Activated T-cell treated with anti-CD3 and anti-CD28 coated beads, Interleukin-2, amount 50 U/mL, for 1 hour (primary cell): ENCODE results near the gene GATA3.

ENCODE experiments used
- DNase-seq: peaks from one replicate; pipeline ENCODE4 v3.0.0-alpha.2; 2020

The GATA3 gene

GRCh38 chr10:8102708-8103401 lies 48.4 kb downstream of the GATA3 start:
- DNase-seq, result no peak

DNA sequence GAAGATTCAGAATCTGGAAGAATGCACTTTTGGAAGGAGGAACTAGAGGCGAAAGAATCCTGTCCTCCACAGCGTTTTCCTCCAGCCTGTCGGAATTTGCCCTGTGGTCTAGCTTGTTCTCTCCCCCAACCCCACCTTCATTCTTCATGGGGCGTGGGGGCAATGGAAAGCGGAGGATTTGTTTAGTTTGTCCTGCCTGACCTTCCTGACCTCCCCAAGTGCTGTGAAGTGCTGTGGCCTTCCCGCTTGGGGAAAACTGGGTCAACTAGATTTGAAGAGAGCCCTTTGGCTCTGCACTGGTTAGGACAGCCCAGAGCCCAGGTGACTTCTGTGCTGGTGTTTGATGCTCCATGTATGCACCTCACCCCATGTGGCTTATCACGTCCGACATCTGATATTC lies 49.1 kb downstream of the GATA3 start:
- no peak for DNase-seq

DNA sequence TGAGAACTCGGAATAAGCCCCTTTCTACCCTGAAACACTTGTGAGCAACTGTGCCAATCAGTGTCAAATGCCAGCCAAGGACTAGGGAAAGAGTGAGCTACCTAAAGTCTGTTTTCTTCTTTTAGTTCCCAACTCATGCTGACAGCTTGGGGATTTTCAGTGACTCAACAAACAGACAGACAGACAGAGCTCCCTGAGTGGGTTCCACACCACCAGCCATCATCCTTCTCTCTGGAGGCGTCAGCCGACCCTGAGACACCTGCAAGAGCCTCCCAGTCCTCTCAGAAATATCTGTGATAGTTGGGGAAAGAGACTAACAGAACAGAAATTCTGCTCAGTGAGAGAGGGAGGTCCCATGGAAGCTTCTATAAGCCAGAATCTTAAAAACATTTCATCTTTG lies 49.5 kb downstream of the GATA3 start:
- no peak for DNase-seq

GRCh38 chr10:8104721-8105120 lies 50.2 kb downstream of the GATA3 start:
- DNase-seq, result no peak

GRCh38 chr10:8105932-8106331 lies 51.4 kb downstream of the GATA3 start:
- DNase-seq, result no peak

DNA sequence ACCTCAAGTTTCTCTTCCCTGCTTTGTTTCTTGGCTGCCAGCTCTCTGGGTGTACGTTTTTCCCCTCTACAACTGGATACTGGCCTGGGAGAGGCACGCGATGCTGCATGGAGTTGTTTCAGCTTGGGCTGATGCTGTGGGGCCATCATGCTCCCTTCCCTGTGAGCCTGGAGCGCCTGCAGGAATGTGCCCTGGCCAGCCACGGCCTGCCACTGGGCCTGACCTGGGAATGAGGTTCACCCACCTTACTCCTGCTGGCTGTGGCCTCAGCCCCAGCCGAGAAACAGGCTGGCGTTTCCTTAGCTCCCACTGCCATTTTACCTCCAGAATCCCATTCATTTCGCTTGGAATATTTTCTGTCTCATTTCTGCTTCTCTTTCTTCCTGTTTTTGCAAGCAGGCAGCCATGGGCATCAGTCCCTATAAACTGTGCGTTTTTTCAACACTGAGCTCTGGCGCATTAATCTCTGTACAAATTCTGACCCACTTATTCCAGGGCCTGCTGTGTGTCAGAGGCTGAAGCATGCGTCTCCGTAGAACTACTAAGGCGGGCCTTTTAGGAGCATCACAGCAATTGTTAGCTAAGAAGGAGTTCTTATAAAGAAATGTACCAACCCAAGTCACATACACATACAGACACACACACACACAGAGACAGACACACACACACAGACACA lies 57.9 kb downstream of the GATA3 start:
- DNase-seq, result no peak

GRCh38 chr10:8112942-8113442 lies 58.5 kb downstream of the GATA3 start:
- DNase-seq, result no peak

- no peak for DNase-seq
Observed at GRCh38 chr10:8113616-8114015, 59.1 kb downstream of the GATA3 start.

GRCh38 chr10:8114741-8115617 lies 60.5 kb downstream of the GATA3 start:
- no peak for DNase-seq

DNA sequence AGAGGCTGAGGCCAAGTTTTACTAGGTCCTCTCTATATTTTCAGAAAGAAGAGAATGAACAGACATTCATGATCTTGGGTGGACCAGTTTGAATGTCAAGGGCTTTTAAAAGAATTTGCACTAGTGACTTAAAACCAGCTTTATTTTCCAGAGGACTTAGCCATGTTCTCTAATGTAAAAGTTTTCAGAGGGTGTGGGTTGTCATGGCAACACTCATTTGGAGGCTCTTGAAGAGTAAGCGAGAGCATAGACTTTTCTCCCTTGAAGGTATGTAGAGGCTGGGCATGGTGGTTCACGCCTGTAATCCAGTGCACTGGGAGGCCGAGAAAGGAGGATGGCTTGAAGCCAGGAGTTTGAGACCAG lies 61.1 kb downstream of the GATA3 start:
- DNase-seq, result no peak

- DNase-seq, result no peak
Observed at GRCh38 chr10:8116474-8116873, 62.0 kb downstream of the GATA3 start.

GRCh38 chr10:8116926-8117493 lies 62.5 kb downstream of the GATA3 start:
- DNase-seq, result no peak

DNA sequence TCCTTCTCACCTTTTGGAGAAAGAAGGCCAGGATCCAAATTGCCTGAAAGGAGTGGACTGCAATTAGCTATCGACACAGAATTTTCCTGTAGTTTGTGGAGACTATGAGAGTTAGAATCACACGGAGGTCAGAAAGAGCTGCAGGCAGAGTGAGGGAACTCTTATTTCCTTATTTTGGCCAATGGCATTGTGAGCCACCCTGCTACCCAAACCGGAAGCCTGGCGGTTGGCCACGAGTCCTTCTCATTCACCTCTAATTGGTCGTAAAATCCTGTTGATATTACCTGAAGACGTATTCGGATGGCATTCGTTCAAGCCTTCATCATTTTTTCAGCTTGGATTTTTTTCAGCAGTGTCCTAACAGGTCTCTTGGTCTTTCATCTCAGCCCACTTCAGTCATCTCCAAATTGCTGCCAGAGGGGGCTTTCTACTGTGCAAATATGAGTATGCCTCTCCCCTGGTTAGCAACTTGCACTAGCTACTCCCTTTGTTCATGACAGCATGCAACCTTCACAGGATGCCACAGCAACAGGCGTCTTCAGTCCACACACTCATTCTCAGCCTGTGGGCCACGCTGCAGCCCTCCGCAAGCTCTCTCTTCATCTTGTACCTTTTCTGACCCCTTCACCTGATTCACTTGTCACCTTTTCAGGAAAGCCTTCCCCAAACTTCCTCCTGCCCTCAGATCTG lies 66.9 kb downstream of the GATA3 start:
- DNase-seq, result no peak

- DNase-seq, result no peak
Observed at GRCh38 chr10:8122611-8123369, 68.3 kb downstream of the GATA3 start.

- DNase-seq, result no peak
Observed at GRCh38 chr10:8124436-8124835, 69.9 kb downstream of the GATA3 start.
